GM19397 (cell line): ENCODE results near the gene NKAP.
"Not testable (repeated sequence)": the region's sequence is repeated elsewhere in the genome, so short reads cannot be mapped to it uniquely, and the experiment has no call there.

Experiments
- ATAC-seq: cut with Tn5 transposase; IDR thresholded peaks from one replicate; pipeline ENCODE4 v1.9.1; 2021; ENCODE audit warnings: mild to moderate bottlenecking, moderate library complexity; ENCODE audit not compliant: unreplicated experiment

The NKAP gene

GRCh38 chrX:119943185-119943988 lies at the start of gene NKAP:
TSS of gene NKAP (minus strand) at chrX:119943751. CDS start at chrX:119943605, 146 bp downstream.
- peak; percentile 75 for ATAC-seq

- ATAC-seq: no peak
These were observed 47.6 kb upstream of the NKAP start for GRCh38 chrX:119991005-119991787.

GRCh38 chrX:119990556-119991004 lies 47.0 kb upstream of the NKAP start:
- no peak for ATAC-seq

GRCh38 chrX:119989905-119990555 lies 46.5 kb upstream of the NKAP start:
- ATAC-seq: no peak

- ATAC-seq: no peak
These were observed 42.7 kb upstream of the NKAP start for GRCh38 chrX:119986203-119986602.

GRCh38 chrX:119984652-119985051 lies 41.1 kb upstream of the NKAP start:
- no peak for ATAC-seq

- no peak for ATAC-seq
These were observed 39.9 kb upstream of the NKAP start for GRCh38 chrX:119983494-119983893.

GRCh38 chrX:119982145-119982544 lies 38.6 kb upstream of the NKAP start:
- ATAC-seq: no peak

- no peak for ATAC-seq
These were observed 37.9 kb upstream of the NKAP start for GRCh38 chrX:119981286-119982070.

GRCh38 chrX:119977172-119977571 lies 33.6 kb upstream of the NKAP start:
- ATAC-seq: not testable (repeated sequence)

GRCh38 chrX:119971184-119971583 lies 27.6 kb upstream of the NKAP start:
- ATAC-seq: no peak

GRCh38 chrX:119970574-119970973 lies 27.0 kb upstream of the NKAP start:
- ATAC-seq: no peak

GRCh38 chrX:119966837-119967236 lies 23.3 kb upstream of the NKAP start:
- not testable (repeated sequence) for ATAC-seq

GRCh38 chrX:119960625-119961024 lies 17.1 kb upstream of the NKAP start:
- no peak for ATAC-seq

GRCh38 chrX:119955807-119956570 lies 12.4 kb upstream of the NKAP start:
- ATAC-seq: not testable (repeated sequence)

GRCh38 chrX:119954374-119954773 lies 10.8 kb upstream of the NKAP start:
- no peak for ATAC-seq

GRCh38 chrX:119948381-119948780 lies 4.8 kb upstream of the NKAP start:
- ATAC-seq: no peak

- ATAC-seq: no peak
These were observed 1.9 kb upstream of the NKAP start for GRCh38 chrX:119945481-119945880.

- peak; percentile 9 for ATAC-seq
These were observed 743 bp downstream of the NKAP start for GRCh38 chrX:119942831-119943184.
